ENCODE results near the gene SLC27A6.

SLC27A6 gene

DNA sequence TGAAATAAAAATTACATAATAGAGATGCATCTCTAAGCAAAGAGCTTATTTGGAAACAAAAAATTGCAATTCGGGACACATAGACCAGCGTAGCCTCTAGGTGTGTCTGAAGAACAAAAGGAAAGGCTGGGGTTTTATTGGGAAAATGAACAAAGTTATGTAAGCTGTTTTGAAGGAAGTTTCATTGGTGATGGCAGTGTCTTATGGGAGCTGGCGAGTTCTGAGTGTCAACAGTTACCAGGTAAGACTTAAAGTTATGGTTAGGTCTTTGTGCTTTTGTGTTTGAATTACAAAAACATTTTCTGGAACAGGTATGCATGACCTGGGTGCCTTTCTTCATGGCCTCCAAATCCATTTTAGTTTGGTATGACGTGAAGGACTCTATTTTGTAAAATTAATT is 48.9 kb downstream of the SLC27A6 start:
- Histone ChIP-seq H3K4me3 (ENCODE audit: low read depth, low read length) (no peak overlapping the region), H3K4me2 (ENCODE audit: low read length) (no peak overlapping the region), H3K9ac (ENCODE audit: low read length) (no peak overlapping the region), H4K91ac (ENCODE audit: low read depth, low read length) (no peak overlapping the region), H3K14ac (ENCODE audit: low read length) (no peak overlapping the region), H3K4me1 (ENCODE audit: control insufficient read depth in 1 of 2, insufficient read depth in 2 of 2, low read length in 2 of 2) (no peaks in the 10 kb centered on the region), H3K27me3 (ENCODE audit: insufficient read depth, low read length) (no peaks in the 10 kb centered on the region), H3K9me3 (ENCODE audit: insufficient read depth, low read depth, low read length) (no peaks in the 10 kb centered on the region), H3K27ac (ENCODE audit: low read depth, low read length) (no peak overlapping the region), H2AFZ (ENCODE audit: insufficient read depth, low read length, poor library complexity) (no peak overlapping the region), H2BK120ac (ENCODE audit: insufficient read depth, low read length, poor library complexity) (no peak overlapping the region), H3K79me1 (ENCODE audit: low read length) (no peaks in the 10 kb centered on the region), H3K18ac (ENCODE audit: low read length) (no peak overlapping the region), H2BK12ac (ENCODE audit: low read length) (no peak overlapping the region), H4K8ac (ENCODE audit: low read depth, low read length) (no peak overlapping the region), H3K79me2 (ENCODE audit: control insufficient read depth, insufficient read depth, low read length, poor library complexity) (no peaks in the 10 kb centered on the region), H3K36me3 (ENCODE audit: control insufficient read depth in 1 of 2, insufficient read depth in 2 of 2, low read length in 2 of 2) (no peaks in the 10 kb centered on the region), H3K23ac (ENCODE audit: low read length) (no peak overlapping the region), H2BK5ac (ENCODE audit: low read depth, low read length, poor library complexity) (no peak overlapping the region), H3K4ac (ENCODE audit: low read depth, low read length) (no peak overlapping the region), H2AK5ac (ENCODE audit: low read length) (no peak overlapping the region), H4K12ac (ENCODE audit: low read depth, low read length) (no peak overlapping the region)
- no CpG with 5 or more reads among the region's 4 CpGs for WGBS (ENCODE audit: extremely low coverage, insufficient coverage, insufficient read length)
- DNase-seq = no peak

DNA sequence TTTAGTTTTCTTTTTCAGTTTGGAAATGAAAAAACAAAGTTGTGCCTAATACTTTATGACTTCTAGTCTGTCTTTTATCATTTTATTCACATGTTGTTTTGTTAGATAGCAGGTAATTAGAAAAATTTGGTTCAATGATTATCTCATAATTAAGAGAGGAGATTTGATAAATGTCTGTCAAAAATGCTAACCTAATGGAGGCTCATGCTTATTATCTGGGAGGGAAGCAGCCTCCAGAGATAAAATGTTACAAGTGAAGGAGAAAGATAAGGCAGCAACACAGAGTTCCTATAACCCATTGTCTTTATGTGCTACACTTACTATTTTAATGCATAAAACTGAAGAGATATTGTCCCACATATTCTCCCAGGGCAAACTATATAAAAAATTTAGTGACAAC is 53.5 kb downstream of the SLC27A6 start:
- Histone ChIP-seq H3K9me3 (ENCODE audit: insufficient read depth, low read depth, low read length) (no peaks in the 10 kb centered on the region), H3K36me3 (ENCODE audit: control insufficient read depth in 1 of 2, insufficient read depth in 2 of 2, low read length in 2 of 2) (no peaks in the 10 kb centered on the region), H2AFZ (ENCODE audit: insufficient read depth, low read length, poor library complexity) (no peak overlapping the region), H4K12ac (ENCODE audit: low read depth, low read length) (no peak overlapping the region), H3K4me2 (ENCODE audit: low read length) (no peak overlapping the region), H4K8ac (ENCODE audit: low read depth, low read length) (no peak overlapping the region), H2AK5ac (ENCODE audit: low read length) (no peak overlapping the region), H3K4me1 (ENCODE audit: control insufficient read depth in 1 of 2, insufficient read depth in 2 of 2, low read length in 2 of 2) (no peaks in the 10 kb centered on the region), H3K23ac (ENCODE audit: low read length) (no peak overlapping the region), H3K79me2 (ENCODE audit: control insufficient read depth, insufficient read depth, low read length, poor library complexity) (no peaks in the 10 kb centered on the region), H3K14ac (ENCODE audit: low read length) (no peak overlapping the region), H3K4me3 (ENCODE audit: low read depth, low read length) (no peak overlapping the region), H3K9ac (ENCODE audit: low read length) (no peak overlapping the region), H3K4ac (ENCODE audit: low read depth, low read length) (no peak overlapping the region), H3K27ac (ENCODE audit: low read depth, low read length) (no peak overlapping the region), H3K27me3 (ENCODE audit: insufficient read depth, low read length) (no peaks in the 10 kb centered on the region), H2BK12ac (ENCODE audit: low read length) (no peak overlapping the region), H3K18ac (ENCODE audit: low read length) (no peak overlapping the region), H2BK5ac (ENCODE audit: low read depth, low read length, poor library complexity) (no peak overlapping the region), H3K79me1 (ENCODE audit: low read length) (no peaks in the 10 kb centered on the region), H2BK120ac (ENCODE audit: insufficient read depth, low read length, poor library complexity) (no peak overlapping the region), H4K91ac (ENCODE audit: low read depth, low read length) (no peak overlapping the region)
- DNase-seq = no peak

DNA sequence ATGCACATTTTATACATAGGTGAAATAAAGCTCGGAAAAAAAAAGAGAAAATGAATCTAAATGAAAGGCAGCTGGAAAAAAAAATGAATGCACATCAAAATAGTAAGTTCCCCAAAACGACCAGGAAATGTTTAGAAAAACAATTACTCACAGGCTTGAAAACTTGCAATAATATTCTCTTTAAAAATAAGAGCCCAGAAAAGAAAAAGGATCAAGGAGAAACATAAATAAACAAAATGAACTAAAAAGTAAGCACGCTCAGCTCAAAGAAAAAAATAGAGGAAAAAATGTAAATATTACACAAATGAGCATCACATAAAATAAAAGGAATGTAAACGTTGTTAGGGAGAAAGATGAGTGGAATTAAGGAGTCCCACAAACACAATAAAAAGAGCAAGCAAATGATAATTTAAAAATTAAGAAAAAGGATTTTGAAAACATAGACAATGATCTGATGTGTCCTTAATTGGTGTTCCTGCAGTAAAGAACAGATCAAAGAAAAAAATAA is 54.2 kb downstream of the SLC27A6 start:
- no peak overlapping the region for H2BK5ac ChIP-seq (ENCODE audit: low read depth, low read length, poor library complexity)
- no peaks in the 10 kb centered on the region for H3K9me3 ChIP-seq (ENCODE audit: insufficient read depth, low read depth, low read length)
- no peak overlapping the region for H3K14ac ChIP-seq (ENCODE audit: low read length)
- no peak overlapping the region for H2AFZ ChIP-seq (ENCODE audit: insufficient read depth, low read length, poor library complexity)
- H3K27ac ChIP-seq (ENCODE audit: low read depth, low read length) = no peak overlapping the region
- no peak overlapping the region for H4K91ac ChIP-seq (ENCODE audit: low read depth, low read length)
- no CpG with 5 or more reads among the region's 4 CpGs for WGBS (ENCODE audit: extremely low coverage, insufficient coverage, insufficient read length)
- DNase-seq = no peak
- no peaks in the 10 kb centered on the region for H3K36me3 ChIP-seq (ENCODE audit: control insufficient read depth in 1 of 2, insufficient read depth in 2 of 2, low read length in 2 of 2)
- no peak overlapping the region for H3K9ac ChIP-seq (ENCODE audit: low read length)
- no peaks in the 10 kb centered on the region for H3K27me3 ChIP-seq (ENCODE audit: insufficient read depth, low read length)
- H3K79me1 ChIP-seq (ENCODE audit: low read length) = no peaks in the 10 kb centered on the region
- H2BK12ac ChIP-seq (ENCODE audit: low read length) = no peak overlapping the region
- no peak overlapping the region for H4K8ac ChIP-seq (ENCODE audit: low read depth, low read length)
- no peak overlapping the region for H4K12ac ChIP-seq (ENCODE audit: low read depth, low read length)
- H3K4me3 ChIP-seq (ENCODE audit: low read depth, low read length) = no peak overlapping the region
- no peak overlapping the region for H2BK120ac ChIP-seq (ENCODE audit: insufficient read depth, low read length, poor library complexity)
- H3K18ac ChIP-seq (ENCODE audit: low read length) = no peak overlapping the region
- H3K4me1 ChIP-seq (ENCODE audit: control insufficient read depth in 1 of 2, insufficient read depth in 2 of 2, low read length in 2 of 2) = no peaks in the 10 kb centered on the region
- H3K4me2 ChIP-seq (ENCODE audit: low read length) = no peak overlapping the region
- H3K79me2 ChIP-seq (ENCODE audit: control insufficient read depth, insufficient read depth, low read length, poor library complexity) = no peaks in the 10 kb centered on the region
- H2AK5ac ChIP-seq (ENCODE audit: low read length) = no peak overlapping the region
- no peak overlapping the region for H3K4ac ChIP-seq (ENCODE audit: low read depth, low read length)
- no peak overlapping the region for H3K23ac ChIP-seq (ENCODE audit: low read length)

DNA sequence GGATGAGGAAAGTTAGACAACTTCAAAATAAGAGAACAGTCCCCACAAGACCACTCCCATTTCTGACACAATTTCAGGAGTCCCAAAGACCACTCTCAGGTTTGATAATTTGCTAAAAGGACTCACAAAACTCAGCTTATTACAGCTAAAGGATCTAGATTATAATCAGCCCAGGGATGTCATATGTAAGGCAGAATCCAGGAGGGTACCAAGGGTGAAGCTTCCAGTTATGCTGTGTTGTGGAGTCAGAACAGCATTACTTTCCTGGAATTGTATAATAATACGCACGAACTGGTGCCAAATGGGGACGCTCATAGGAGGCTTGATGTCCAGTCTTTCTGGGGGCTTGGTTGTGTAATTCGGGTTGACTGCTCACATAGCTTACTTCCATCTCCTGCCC is 55.4 kb downstream of the SLC27A6 start:
- Histone ChIP-seq H3K4ac (ENCODE audit: low read depth, low read length) (no peak overlapping the region), H2BK120ac (ENCODE audit: insufficient read depth, low read length, poor library complexity) (no peak overlapping the region), H3K4me1 (ENCODE audit: control insufficient read depth in 1 of 2, insufficient read depth in 2 of 2, low read length in 2 of 2) (no peaks in the 10 kb centered on the region), H2AFZ (ENCODE audit: insufficient read depth, low read length, poor library complexity) (no peak overlapping the region), H3K9me3 (ENCODE audit: insufficient read depth, low read depth, low read length) (no peaks in the 10 kb centered on the region), H3K23ac (ENCODE audit: low read length) (no peak overlapping the region), H4K8ac (ENCODE audit: low read depth, low read length) (no peak overlapping the region), H2AK5ac (ENCODE audit: low read length) (no peak overlapping the region), H3K9ac (ENCODE audit: low read length) (no peak overlapping the region), H2BK12ac (ENCODE audit: low read length) (no peak overlapping the region), H3K27me3 (ENCODE audit: insufficient read depth, low read length) (no peaks in the 10 kb centered on the region), H3K27ac (ENCODE audit: low read depth, low read length) (no peak overlapping the region), H3K4me3 (ENCODE audit: low read depth, low read length) (no peak overlapping the region), H3K4me2 (ENCODE audit: low read length) (no peak overlapping the region), H3K14ac (ENCODE audit: low read length) (no peak overlapping the region), H2BK5ac (ENCODE audit: low read depth, low read length, poor library complexity) (no peak overlapping the region), H4K12ac (ENCODE audit: low read depth, low read length) (no peak overlapping the region), H3K79me1 (ENCODE audit: low read length) (no peaks in the 10 kb centered on the region), H3K18ac (ENCODE audit: low read length) (no peak overlapping the region), H3K36me3 (ENCODE audit: control insufficient read depth in 1 of 2, insufficient read depth in 2 of 2, low read length in 2 of 2) (no peaks in the 10 kb centered on the region), H3K79me2 (ENCODE audit: control insufficient read depth, insufficient read depth, low read length, poor library complexity) (no peaks in the 10 kb centered on the region), H4K91ac (ENCODE audit: low read depth, low read length) (no peak overlapping the region)
- DNase-seq = no peak
- no CpG with 5 or more reads among the region's 4 CpGs for WGBS (ENCODE audit: extremely low coverage, insufficient coverage, insufficient read length)

All from trophoblast cell (in vitro differentiated cells and primary cell).